ENCODE data around the gene C1orf53.
"Not testable (repeated sequence)": the region's sequence is repeated elsewhere in the genome, so short reads cannot be mapped to it uniquely, and the experiment has no call there.

Gene C1orf53

GRCh38 chr1:197902454-197903195, at the start of gene C1orf53:
TSS of gene C1orf53 (plus strand) at chr1:197902630. CDS start at chr1:197902650, 20 bp downstream.
- peak; percentile 74 for DNase-seq

- not testable (repeated sequence) for DNase-seq
Observed at GRCh38 chr1:197855751-197856150, 46.7 kb upstream of the C1orf53 start.

- no peak for DNase-seq
Observed at GRCh38 chr1:197857477-197857876, 45.0 kb upstream of the C1orf53 start.

GRCh38 chr1:197859024-197859423, 43.4 kb upstream of the C1orf53 start:
- no peak for DNase-seq

- DNase-seq: no peak
Observed at GRCh38 chr1:197862221-197862620, 40.2 kb upstream of the C1orf53 start.

GRCh38 chr1:197862671-197863070, 39.8 kb upstream of the C1orf53 start:
- DNase-seq: no peak

GRCh38 chr1:197865809-197866208, 36.6 kb upstream of the C1orf53 start:
- no peak for DNase-seq

GRCh38 chr1:197868751-197869489, 33.5 kb upstream of the C1orf53 start:
- DNase-seq: no peak

- no peak for DNase-seq
Observed at GRCh38 chr1:197869490-197870077, 32.8 kb upstream of the C1orf53 start.

- no peak for DNase-seq
Observed at GRCh38 chr1:197876894-197877293, 25.5 kb upstream of the C1orf53 start.

GRCh38 chr1:197880385-197880784, 22.0 kb upstream of the C1orf53 start:
- DNase-seq: not testable (repeated sequence)

GRCh38 chr1:197882241-197882640, 20.2 kb upstream of the C1orf53 start:
- DNase-seq: not testable (repeated sequence)

- no peak for DNase-seq
Observed at GRCh38 chr1:197884173-197884572, 18.3 kb upstream of the C1orf53 start.

- DNase-seq: no peak
Observed at GRCh38 chr1:197890936-197891335, 11.5 kb upstream of the C1orf53 start.

- DNase-seq: no peak
Observed at GRCh38 chr1:197892684-197893083, 9.7 kb upstream of the C1orf53 start.

GRCh38 chr1:197896301-197896700, 6.1 kb upstream of the C1orf53 start:
- DNase-seq: no peak

GRCh38 chr1:197899037-197899436, 3.4 kb upstream of the C1orf53 start:
- no peak for DNase-seq

GRCh38 chr1:197902131-197902453, 338 bp upstream of the C1orf53 start:
- DNase-seq: no peak

- no peak for DNase-seq
Observed at GRCh38 chr1:197903196-197903514, 725 bp downstream of the C1orf53 start.

- DNase-seq: no peak
Observed at GRCh38 chr1:197904126-197904787, 1.8 kb downstream of the C1orf53 start.

- no peak for DNase-seq
Observed at GRCh38 chr1:197905699-197906351, 3.4 kb downstream of the C1orf53 start.

GRCh38 chr1:197907846-197908616, 5.6 kb downstream of the C1orf53 start:
- DNase-seq: no peak
